Erythroblast (primary cell): Measurements from ENCODE around the gene WDR43.

Experiments
- DNase-seq, 2 experiments: peaks; one replicate each; lab custom pipeline; 2025; lab: John Stamatoyannopoulos, UW
- GATA1 ChIP-seq: IDR thresholded peaks from 2 replicates; pipeline ENCODE4 v1.6.1; 2011; ENCODE audit warnings: low read depth, mild to moderate bottlenecking, control low read depth, low read length, moderate library complexity
- POLR2A ChIP-seq: IDR thresholded peaks from 2 replicates; pipeline ENCODE4 v1.6.1; 2011; ENCODE audit warnings: mild to moderate bottlenecking, low read length

The WDR43 gene

GRCh38 chr2:28901841-28902240 lies 7.4 kb downstream of the WDR43 start:
- DNase-seq, result no peak
- TF ChIP-seq GATA1, result no peak
- TF ChIP-seq POLR2A, result no peak

- TF ChIP-seq POLR2A (no peak), GATA1 (no peak)
- DNase-seq, result no peak
Measured at GRCh38 chr2:28902584-28902983, 8.1 kb downstream of the WDR43 start.

- no peak for DNase-seq
- TF ChIP-seq POLR2A (no peak), GATA1 (no peak)
Measured at GRCh38 chr2:28904295-28904694, 9.8 kb downstream of the WDR43 start.

GRCh38 chr2:28904802-28905457 lies 10.5 kb downstream of the WDR43 start:
- DNase-seq, result no peak
- TF ChIP-seq GATA1 (no peak), POLR2A (no peak)

GRCh38 chr2:28905533-28905932 lies 11.1 kb downstream of the WDR43 start:
- DNase-seq, result no peak
- TF ChIP-seq GATA1 (no peak), POLR2A (no peak)

GRCh38 chr2:28906376-28906775 lies 11.9 kb downstream of the WDR43 start:
- DNase-seq, result no peak

GRCh38 chr2:28906821-28907220 lies 12.4 kb downstream of the WDR43 start:
- TF ChIP-seq GATA1 (no peak), POLR2A (no peak)

More at GRCh38 chr2:28906376-28906775, 11.9 kb downstream of the WDR43 start:
- TF ChIP-seq POLR2A (no peak), GATA1 (no peak)

GRCh38 chr2:28908172-28908571 lies 13.7 kb downstream of the WDR43 start:
- TF ChIP-seq POLR2A (no peak), GATA1 (no peak)
- DNase-seq, result no peak

More at GRCh38 chr2:28906821-28907220, 12.4 kb downstream of the WDR43 start:
- no peak for DNase-seq

- TF ChIP-seq POLR2A (no peak), GATA1 (no peak)
- no peak for DNase-seq
Measured at GRCh38 chr2:28909655-28910353, 15.3 kb downstream of the WDR43 start.

GRCh38 chr2:28915939-28916338 lies 21.5 kb downstream of the WDR43 start:
- TF ChIP-seq GATA1, result no peak
- no peak for TF ChIP-seq POLR2A
- DNase-seq, result no peak

GRCh38 chr2:28926847-28927246 lies 32.4 kb downstream of the WDR43 start:
- TF ChIP-seq POLR2A, result no peak
- TF ChIP-seq GATA1, result no peak
- DNase-seq, result no peak

- no peak for DNase-seq
- no peak for TF ChIP-seq POLR2A
- TF ChIP-seq GATA1, result no peak
Measured at GRCh38 chr2:28927469-28927868, 33.0 kb downstream of the WDR43 start.

GRCh38 chr2:28927878-28928277 lies 33.4 kb downstream of the WDR43 start:
- DNase-seq, result no peak
- TF ChIP-seq GATA1 (no peak), POLR2A (no peak)

GRCh38 chr2:28929581-28929980 lies 35.1 kb downstream of the WDR43 start:
- no peak for DNase-seq
- TF ChIP-seq POLR2A (no peak), GATA1 (no peak)
